Jurkat, Clone E6-1 (cell line): ENCODE measurements around the gene MAP1LC3C. TPM values are rescaled to one million over a fixed set of nuclear protein-coding genes. Genes with fewer than 3 reads are reported as not detected.

ENCODE experiments used
- DNase-seq: peaks from one replicate; pipeline ENCODE4 v3.0.0-alpha.2; 2011; ENCODE audit warnings: low read depth, low spot score
- H3K4me3 ChIP-seq: 2 replicates; pipeline ENCODE4 v1.5.1; 2011; ENCODE audit warnings: mild to moderate bottlenecking, low read length, control low read depth, moderate library complexity
- polyA plus RNA-seq: library from polyadenylated mRNA; unstranded; fragments of >200 nt; gene quantifications from one replicate; pipeline ENCODE4 v1.2.1, GENCODE V29; 2012; ENCODE audit warnings: missing spikeins; ENCODE audit not compliant: insufficient read length, insufficient read depth

Gene MAP1LC3C
- polyA plus RNA-seq: not detected

DNA sequence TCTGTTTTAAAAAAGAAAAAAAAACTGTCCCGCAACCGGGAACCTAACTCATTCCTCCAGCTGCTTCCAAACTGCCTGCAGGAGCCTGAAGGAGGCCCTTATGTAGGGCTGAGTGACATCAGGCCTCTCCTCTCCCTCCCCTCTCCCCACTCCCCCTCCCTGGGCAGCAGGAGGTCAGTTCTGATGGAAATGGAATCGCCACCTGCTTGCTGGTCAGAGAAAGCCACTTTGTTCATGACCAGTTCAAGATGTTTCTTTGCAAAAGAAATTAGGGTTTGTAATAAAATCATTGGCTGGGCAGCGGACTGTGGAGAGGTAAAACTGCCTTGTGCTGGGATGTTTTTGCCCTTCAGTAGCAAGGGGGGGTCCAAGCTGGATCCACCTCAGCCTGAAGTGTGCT lies at the start of gene MAP1LC3C:
MAP1LC3C (minus strand) TSS at position 73 of the 400 bp plus-strand sequence. CDS start 90 bp downstream, outside the sequence.
- H3K4me3 ChIP-seq: no peak within 1 kb of the TSS
- no peak for DNase-seq

GRCh38 chr1:242043165-242043564 lies 44.3 kb upstream of the MAP1LC3C start:
- no peak overlapping the region for H3K4me3 ChIP-seq
- DNase-seq: no peak

- H3K4me3 ChIP-seq: no peak overlapping the region
- no peak for DNase-seq
Measured at GRCh38 chr1:242034392-242034791, 35.5 kb upstream of the MAP1LC3C start.

GRCh38 chr1:242033447-242033846 lies 34.5 kb upstream of the MAP1LC3C start:
- DNase-seq: no peak
- H3K4me3 ChIP-seq: no peak overlapping the region

DNA sequence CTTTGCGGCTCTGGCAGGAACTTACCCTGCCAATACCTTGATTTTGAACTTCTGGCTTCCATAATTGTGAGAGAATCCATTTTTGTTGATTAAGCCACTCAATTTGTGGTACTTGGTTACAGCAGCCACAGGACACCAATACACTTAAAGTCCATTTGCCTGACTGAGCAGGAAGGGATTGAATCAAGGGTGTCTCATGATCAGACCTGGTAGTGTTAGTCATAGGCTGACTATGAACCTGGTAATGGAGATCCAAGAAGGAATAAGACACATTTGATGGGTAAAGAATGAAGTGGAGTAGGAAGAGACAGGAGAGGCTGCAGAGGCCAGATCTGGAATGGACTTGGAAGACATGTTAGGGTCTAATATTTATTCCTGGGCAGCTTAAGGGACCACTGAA lies 31.2 kb upstream of the MAP1LC3C start:
- DNase-seq: no peak
- H3K4me3 ChIP-seq: no peak overlapping the region

DNA sequence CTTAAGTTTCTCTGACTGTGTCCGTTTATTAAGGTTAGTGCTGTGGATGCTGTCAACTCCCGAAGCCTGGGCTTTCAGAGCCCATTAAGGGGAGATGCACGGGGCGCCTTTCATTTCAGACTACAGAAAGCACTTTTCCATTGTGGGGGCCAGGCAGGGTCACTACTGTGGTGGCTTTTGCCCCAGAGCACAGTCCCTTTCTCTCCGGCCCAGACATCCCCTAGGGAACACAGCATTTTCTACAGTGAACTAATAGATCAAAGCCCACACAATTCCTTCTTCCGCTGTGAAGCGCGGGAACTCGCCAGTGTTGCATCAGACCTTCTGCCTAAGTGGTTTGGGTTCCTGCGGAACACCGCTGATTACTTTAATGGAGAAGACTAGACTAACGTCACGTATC lies 26.8 kb upstream of the MAP1LC3C start:
- no peak for DNase-seq
- no peak overlapping the region for H3K4me3 ChIP-seq

DNA sequence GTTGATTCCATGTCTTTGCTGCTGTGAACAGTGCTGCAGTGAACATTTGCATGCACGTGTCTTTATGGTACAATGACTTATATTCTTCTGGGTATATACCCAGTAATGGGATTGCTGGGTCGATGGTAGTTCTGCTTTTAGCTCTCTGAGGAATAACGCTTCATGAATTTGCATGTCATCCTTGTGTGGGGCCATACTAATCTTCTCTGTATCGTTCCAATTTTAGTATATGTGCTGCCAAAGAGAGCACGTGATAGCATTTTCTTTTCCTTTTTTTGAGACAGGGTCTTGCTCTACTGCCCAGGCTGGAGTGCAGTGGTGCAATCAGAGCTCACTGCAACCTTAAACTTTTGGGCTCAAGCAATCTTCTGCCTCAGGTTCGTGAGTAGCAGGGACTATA lies 24.9 kb upstream of the MAP1LC3C start:
- no peak for DNase-seq
- no peak overlapping the region for H3K4me3 ChIP-seq

GRCh38 chr1:242019018-242019417 lies 20.1 kb upstream of the MAP1LC3C start:
- H3K4me3 ChIP-seq: no peak overlapping the region
- DNase-seq: no peak

- peak; percentile 24 for DNase-seq
- H3K4me3 ChIP-seq: no peak overlapping the region
Measured at GRCh38 chr1:242017580-242018233, 18.8 kb upstream of the MAP1LC3C start.

DNA sequence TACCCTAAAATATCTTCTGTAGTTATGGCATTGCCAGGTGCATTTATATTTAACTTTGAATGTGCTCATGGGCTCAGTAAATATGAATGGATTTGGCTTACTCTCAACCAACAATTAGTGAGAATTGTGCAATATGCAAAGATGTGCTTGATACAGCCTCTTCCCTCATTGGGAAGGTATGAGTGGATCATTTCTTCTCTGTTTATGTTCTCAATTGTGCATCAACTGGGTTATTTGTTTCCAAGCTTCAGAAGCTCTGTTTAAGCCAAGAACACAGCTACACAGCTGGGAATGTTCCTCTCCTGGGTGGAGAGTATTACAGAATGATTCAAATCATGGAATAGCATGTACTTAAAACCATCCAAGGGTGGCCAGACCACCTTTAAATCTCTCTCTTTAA lies 17.6 kb upstream of the MAP1LC3C start:
- no peak for DNase-seq
- H3K4me3 ChIP-seq: no peak overlapping the region

GRCh38 chr1:242011894-242012660 lies 13.2 kb upstream of the MAP1LC3C start:
- no peak overlapping the region for H3K4me3 ChIP-seq
- DNase-seq: no peak

DNA sequence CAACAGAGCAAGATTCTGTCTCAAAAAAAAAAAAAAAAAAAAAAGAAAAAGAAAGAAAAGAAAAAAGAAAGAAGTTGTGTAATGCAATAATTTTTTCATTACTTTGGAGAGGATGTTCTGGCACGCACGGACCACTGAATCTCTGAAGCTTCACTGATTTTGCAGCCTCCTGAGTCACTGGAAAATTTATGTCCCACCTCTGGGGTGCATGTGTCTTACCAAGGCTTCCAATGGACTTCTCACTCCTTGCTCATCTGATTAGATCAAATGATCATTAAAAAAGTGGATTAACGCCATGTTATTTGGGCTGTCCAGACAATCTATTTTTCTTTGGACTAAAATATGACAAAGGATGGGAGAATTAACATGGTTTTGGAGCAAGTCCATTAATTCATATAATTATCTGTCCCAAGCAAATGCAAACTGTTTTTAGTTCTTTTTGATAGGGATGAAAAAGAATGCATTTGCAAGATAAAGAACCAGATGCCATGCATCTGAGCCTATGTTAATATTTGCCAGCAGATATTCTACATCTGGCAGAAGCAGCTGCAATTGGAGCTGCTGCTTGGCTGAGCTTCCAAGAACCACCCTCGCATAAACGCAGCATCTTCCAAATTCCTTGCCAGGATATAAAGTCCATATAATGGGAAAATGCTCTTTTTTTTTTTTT lies 10.1 kb upstream of the MAP1LC3C start:
- no peak overlapping the region for H3K4me3 ChIP-seq
- no peak for DNase-seq

DNA sequence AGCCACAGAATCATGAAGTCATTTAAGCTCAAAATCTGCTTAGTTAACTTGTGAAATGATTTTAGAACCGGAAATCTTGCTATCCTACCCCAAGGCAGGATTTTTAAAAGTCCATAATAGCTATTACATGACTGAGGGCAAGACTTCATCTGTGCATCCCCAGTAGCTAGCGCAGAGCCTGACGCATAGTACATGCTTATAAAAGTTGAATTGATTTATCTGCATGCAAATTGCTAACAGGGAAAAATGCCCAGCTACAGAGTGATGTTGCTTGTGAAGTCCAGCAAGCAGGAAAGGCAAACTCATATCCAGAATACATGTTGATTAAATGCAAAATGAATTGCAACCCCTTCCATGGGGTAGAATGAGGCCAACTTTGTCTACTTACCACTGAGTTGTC lies 8.1 kb upstream of the MAP1LC3C start:
- no peak for DNase-seq
- no peak overlapping the region for H3K4me3 ChIP-seq

GRCh38 chr1:242005866-242006535 lies 7.1 kb upstream of the MAP1LC3C start:
- H3K4me3 ChIP-seq: no peak overlapping the region
- no peak for DNase-seq

DNA sequence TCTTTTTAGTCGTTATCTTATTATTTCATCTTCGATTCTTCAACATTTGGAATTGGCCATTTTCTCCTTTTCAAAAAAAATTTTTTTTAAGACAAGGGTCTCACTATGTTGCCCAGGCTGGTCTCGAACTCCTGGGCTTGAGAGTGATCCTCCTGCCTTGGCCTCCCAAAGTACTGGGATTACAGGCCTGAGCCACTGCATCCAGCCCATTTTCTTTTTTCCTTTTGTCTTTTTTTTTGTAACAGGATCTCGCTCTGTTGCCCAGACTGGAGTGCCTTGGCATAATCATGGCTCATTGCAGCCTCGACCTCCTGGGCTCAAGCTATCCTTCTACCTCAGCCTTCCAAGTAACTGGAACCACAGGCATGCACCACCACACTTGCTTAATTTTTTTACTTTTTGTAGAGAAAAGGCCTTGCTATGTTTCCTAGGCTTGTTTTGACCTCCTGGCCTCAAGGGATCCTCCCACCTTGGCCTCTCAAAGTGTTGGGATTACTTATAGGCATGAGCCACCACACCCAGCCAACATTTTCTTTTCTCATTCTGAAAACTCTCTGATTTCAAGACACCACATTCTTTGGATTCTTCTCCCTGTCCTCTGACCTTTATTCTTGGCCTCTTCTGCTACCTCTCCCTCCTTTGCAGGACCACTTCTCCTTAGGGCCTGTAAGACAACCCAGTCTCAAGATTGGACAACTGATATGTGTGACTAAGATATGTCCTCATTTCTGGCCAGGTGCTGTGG lies 6.0 kb upstream of the MAP1LC3C start:
- no peak overlapping the region for H3K4me3 ChIP-seq
- no peak for DNase-seq

GRCh38 chr1:242002510-242002909 lies 3.6 kb upstream of the MAP1LC3C start:
- DNase-seq: no peak
- no peak overlapping the region for H3K4me3 ChIP-seq

- no peak overlapping the region for H3K4me3 ChIP-seq
- DNase-seq: no peak
Measured at GRCh38 chr1:242002072-242002471, 3.2 kb upstream of the MAP1LC3C start.

GRCh38 chr1:242000434-242000833 lies 1.5 kb upstream of the MAP1LC3C start:
- DNase-seq: no peak

DNA sequence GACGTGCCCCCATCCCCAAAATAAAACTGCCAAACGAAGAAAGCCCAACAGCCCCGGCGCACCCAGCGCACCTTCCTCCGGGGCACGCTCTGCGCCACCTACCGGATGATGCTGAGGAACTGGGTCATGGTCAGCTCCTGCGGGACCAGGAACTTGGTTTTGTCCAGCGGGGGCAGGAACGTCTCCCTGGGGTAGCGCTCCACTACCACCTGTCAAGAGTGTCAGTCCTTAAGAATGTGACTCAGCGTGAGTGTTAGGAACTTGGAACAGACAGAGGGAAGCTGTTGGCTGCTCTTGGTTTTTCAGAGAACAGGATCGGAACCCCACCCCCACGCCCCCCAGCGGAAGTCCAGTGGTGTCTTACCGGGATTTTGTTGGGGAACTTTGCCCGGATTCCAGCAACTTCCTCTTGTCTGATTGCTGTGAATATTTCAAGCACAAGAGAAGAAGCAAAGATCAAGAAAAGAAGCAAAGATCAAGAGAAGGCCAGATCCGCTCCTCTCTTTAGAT lies 431 bp downstream of the MAP1LC3C start:
- H3K4me3 ChIP-seq: no peak overlapping the region
- DNase-seq: no peak

More at GRCh38 chr1:242000434-242000833, 1.5 kb upstream of the MAP1LC3C start:
- no peak overlapping the region for H3K4me3 ChIP-seq
